HCT116 (cell line): ENCODE measurements around the gene CALN1. TPM values are rescaled to one million over a fixed set of nuclear protein-coding genes. Genes with fewer than 3 reads are reported as not detected.

ENCODE experiments used
- ATAC-seq: fragments of 200-7000 bp; cut with Tn5 transposase; 2 replicates; pipeline ENCODE4 v1.9.1; 2020; ENCODE audit warnings: mild to moderate bottlenecking, moderate library complexity
- BruUV-seq: library from RNA; stranded (reverse); fragments of 400-500 nt; replicated peaks from 2 replicates; lab custom pipeline; 2021; lab: Mats Ljungman, UMichigan
- CTCF ChIA-PET: fragments of 300-600 bp; sonication (Branson Sonifier 250); formaldehyde crosslinking; loops from one replicate; lab custom pipeline; 2021; ENCODE audit warnings: antibody characterized with exemption; lab: Charles Lee
- POLR2A ChIA-PET: fragments of 300-600, 350-600 bp; sonication (Branson Sonifier 250); formaldehyde crosslinking; loops from one replicate; lab custom pipeline; 2021; ENCODE audit warnings: antibody characterized with exemption; lab: Charles Lee
- RAD21 ChIA-PET, 2 experiments: fragments of 300-600 bp; sonication (Branson Sonifier 250); formaldehyde crosslinking; loops; one replicate each; lab custom pipeline; 2023; ENCODE audit warnings: low total read pairs in 2 of 2; ENCODE audit not compliant: uncharacterized antibody in 2 of 2, unreplicated experiment in 2 of 2, low non-redundant PET in 1 of 2; lab: Charles Lee
- DNase-seq: peaks from one replicate; pipeline ENCODE4 v3.0.0-alpha.2; 2010; ENCODE audit warnings: low read depth, low spot score
- H2AFZ ChIP-seq: fragments of 200-600 bp; shearing (Covaris generic), sonication (generic); 2 replicates; pipeline ENCODE4 v1.6.1; 2017; ENCODE audit warnings: low read depth, mixed run types, mixed read lengths, antibody characterized with exemption, low read length; ENCODE audit not compliant: poor library complexity, severe bottlenecking
- H3K27ac ChIP-seq: 2 replicates; pipeline ENCODE4 v1.5.1; 2012; ENCODE audit warnings: low read depth, low read length
- H3K27me3 ChIP-seq: fragments of 200-600 bp; sonication (generic); 2 replicates; pipeline ENCODE4 v1.6.1; 2016; ENCODE audit warnings: mixed run types, low read length, mixed read lengths; ENCODE audit not compliant: insufficient read depth
- H3K36me3 ChIP-seq, 2 experiments: fragments of 200-500 bp in 1 of 2; fragments of 200-600 bp in 1 of 2; sonication (Bioruptor generic) in 1 of 2; sonication (generic) in 1 of 2; 2 replicates each; pipeline versions ENCODE4 v1.5.1 to v1.6.1; 2014 to 2016; ENCODE audit warnings: low read length in 2 of 2, inconsistent platforms in 1 of 2, mixed read lengths in 1 of 2, mixed run types in 1 of 2; ENCODE audit not compliant: insufficient read depth in 2 of 2, control insufficient read depth in 1 of 2
- H3K4me1 ChIP-seq, 2 experiments: fragments of 200-600 bp in 1 of 2; sonication (generic) in 1 of 2; 2 replicates each; pipeline versions ENCODE4 v1.5.1 to v1.6.1; 2012 to 2017; ENCODE audit warnings: low read length in 2 of 2, inconsistent platforms in 1 of 2, mild to moderate bottlenecking in 1 of 2, mixed read lengths in 1 of 2, mixed run types in 1 of 2, moderate library complexity in 1 of 2; ENCODE audit not compliant: insufficient read depth in 2 of 2, control insufficient read depth in 1 of 2
- H3K4me2 ChIP-seq: fragments of 200-600 bp; sonication (generic); 2 replicates; pipeline ENCODE4 v1.6.1; 2017; ENCODE audit warnings: mixed run types, low read length, mixed read lengths
- H3K4me3 ChIP-seq, 2 experiments: fragments of 200-600 bp in 1 of 2; sonication (generic) in 1 of 2; replicated peaks in 1 of 2; 2 replicates each; pipeline ENCODE4 v1.5.1; 2011 to 2016; ENCODE audit warnings: low read length in 2 of 2, control low read depth in 1 of 2, low read depth in 1 of 2, mild to moderate bottlenecking in 1 of 2, mixed read lengths in 1 of 2, mixed run types in 1 of 2
- H3K79me2 ChIP-seq: fragments of 200-600 bp; sonication (generic); 2 replicates; pipeline ENCODE4 v1.6.1; 2017; ENCODE audit warnings: mild to moderate bottlenecking, mixed run types, low read length, moderate library complexity, mixed read lengths; ENCODE audit not compliant: insufficient read depth
- H3K9ac ChIP-seq: fragments of 200-600 bp; sonication (generic); 2 replicates; pipeline ENCODE4 v1.6.1; 2016; ENCODE audit warnings: low read length, mixed read lengths
- H3K9me2 ChIP-seq: fragments of 200-600 bp; sonication (generic), shearing (Covaris generic); 2 replicates; pipeline ENCODE4 v1.6.1; 2017; ENCODE audit warnings: mixed run types, mild to moderate bottlenecking, moderate library complexity; ENCODE audit not compliant: insufficient read depth
- H3K9me3 ChIP-seq, 2 experiments: fragments of 200-500 bp in 1 of 2; fragments of 200-600 bp in 1 of 2; sonication (Bioruptor generic) in 1 of 2; sonication (generic) in 1 of 2; 2 replicates each; pipeline ENCODE4 v1.6.1; 2014 to 2017; ENCODE audit warnings: low read length in 2 of 2, mixed read lengths in 2 of 2, inconsistent platforms in 1 of 2, low read depth in 1 of 2, mild to moderate bottlenecking in 1 of 2, mixed run types in 1 of 2, moderate library complexity in 1 of 2; ENCODE audit not compliant: control insufficient read depth in 1 of 2, insufficient read depth in 1 of 2
- H4K20me1 ChIP-seq: fragments of 200-600 bp; sonication (generic), shearing (Covaris generic); 2 replicates; pipeline ENCODE4 v1.6.1; 2017; ENCODE audit warnings: mixed run types, mild to moderate bottlenecking, moderate library complexity; ENCODE audit not compliant: insufficient read depth
- ATF3 ChIP-seq: IDR thresholded peaks from 2 replicates; pipeline ENCODE4 v1.6.1; 2012
- EGR1 ChIP-seq: IDR thresholded peaks from 2 replicates; pipeline ENCODE4 v1.6.1; 2012; ENCODE audit warnings: low read depth
- ELF1 ChIP-seq: IDR thresholded peaks from 2 replicates; pipeline ENCODE4 v1.6.1; 2012; ENCODE audit warnings: low read depth, borderline replicate concordance
- EZH2phosphoT487 ChIP-seq: fragments of 200-600 bp; IDR thresholded peaks from 2 replicates; pipeline ENCODE4 v1.6.1; 2018; ENCODE audit warnings: antibody characterized with exemption, borderline replicate concordance
- POLR2A ChIP-seq: IDR thresholded peaks from 2 replicates; pipeline ENCODE4 v1.7.0; 2011; ENCODE audit warnings: borderline replicate concordance; ENCODE audit not compliant: insufficient read depth, insufficient read length; ENCODE audit errors: extremely low read depth
- POLR2AphosphoS5 ChIP-seq: IDR thresholded peaks from 2 replicates; pipeline ENCODE4 v1.6.1; 2011; ENCODE audit warnings: mild to moderate bottlenecking, low read depth, low read length, moderate library complexity
- SIN3A ChIP-seq: IDR thresholded peaks from 2 replicates; pipeline ENCODE4 v1.6.1; 2012; ENCODE audit warnings: low read depth
- SP1 ChIP-seq: IDR thresholded peaks from 2 replicates; pipeline ENCODE4 v1.6.1; 2012; ENCODE audit warnings: low read depth
- SRF ChIP-seq: IDR thresholded peaks from 2 replicates; pipeline ENCODE4 v1.6.1; 2012; ENCODE audit warnings: low read depth
- YY1 ChIP-seq: IDR thresholded peaks from 2 replicates; pipeline ENCODE4 v1.6.1; 2011; ENCODE audit warnings: low read length, low read depth, moderate library complexity, mild to moderate bottlenecking; ENCODE audit not compliant: insufficient replicate concordance; ENCODE audit errors: extremely low read depth
- ZFX ChIP-seq: fragments of 450-650 bp; IDR thresholded peaks from 2 replicates; pipeline ENCODE4 v1.6.1; 2017
- intact Hi-C: fragments of 100-400 bp; cut with micrococcal nuclease; formaldehyde crosslinking; loops from 2 replicates; pipeline ENCODE4 v1.10.0; 2022
- total RNA-seq: library from RNA; stranded (reverse); gene quantifications from one replicate; pipeline ENCODE4 v1.2.1, GENCODE V29; 2021; ENCODE audit not compliant: unreplicated experiment
- TF ChIP-seq, protein P1 (sequence below), 3 experiments: fragments of 200-600 bp in 1 of 3; sonication (generic) in 1 of 3; IDR thresholded peaks in 2 of 3; conservative IDR thresholded peaks in 1 of 3; 2 replicates each; pipeline ENCODE4 v1.5.1; 2012 to 2017; ENCODE audit warnings: low read depth in 2 of 3, low read length in 2 of 3, antibody characterized with exemption in 1 of 3, borderline replicate concordance in 1 of 3, control low read depth in 1 of 3, mild to moderate bottlenecking in 1 of 3, mixed read lengths in 1 of 3, mixed run types in 1 of 3, moderate library complexity in 1 of 3; ENCODE audit not compliant: insufficient read depth in 1 of 3
- TF ChIP-seq, protein P2 (sequence below): IDR thresholded peaks from 2 replicates; pipeline ENCODE4 v1.6.1; 2012; ENCODE audit warnings: low read depth

The CALN1 gene
- total RNA-seq, 1 experiment from 2014 or later, result 0.17 TPM

- TF ChIP-seq, protein P1, sequence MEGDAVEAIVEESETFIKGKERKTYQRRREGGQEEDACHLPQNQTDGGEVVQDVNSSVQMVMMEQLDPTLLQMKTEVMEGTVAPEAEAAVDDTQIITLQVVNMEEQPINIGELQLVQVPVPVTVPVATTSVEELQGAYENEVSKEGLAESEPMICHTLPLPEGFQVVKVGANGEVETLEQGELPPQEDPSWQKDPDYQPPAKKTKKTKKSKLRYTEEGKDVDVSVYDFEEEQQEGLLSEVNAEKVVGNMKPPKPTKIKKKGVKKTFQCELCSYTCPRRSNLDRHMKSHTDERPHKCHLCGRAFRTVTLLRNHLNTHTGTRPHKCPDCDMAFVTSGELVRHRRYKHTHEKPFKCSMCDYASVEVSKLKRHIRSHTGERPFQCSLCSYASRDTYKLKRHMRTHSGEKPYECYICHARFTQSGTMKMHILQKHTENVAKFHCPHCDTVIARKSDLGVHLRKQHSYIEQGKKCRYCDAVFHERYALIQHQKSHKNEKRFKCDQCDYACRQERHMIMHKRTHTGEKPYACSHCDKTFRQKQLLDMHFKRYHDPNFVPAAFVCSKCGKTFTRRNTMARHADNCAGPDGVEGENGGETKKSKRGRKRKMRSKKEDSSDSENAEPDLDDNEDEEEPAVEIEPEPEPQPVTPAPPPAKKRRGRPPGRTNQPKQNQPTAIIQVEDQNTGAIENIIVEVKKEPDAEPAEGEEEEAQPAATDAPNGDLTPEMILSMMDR (IDR thresholded peaks at IDR 0.05 in 2 of 3, conservative IDR thresholded peaks at IDR 0.05 in 1 of 3; ENCODE audit: borderline replicate concordance in 1 of 3, insufficient read depth in 1 of 3, low read depth in 2 of 3, low read length in 2 of 3), result no peak
- TF ChIP-seq ZFX (no peak), SP1 (no peak)
- TF ChIP-seq, protein P2, sequence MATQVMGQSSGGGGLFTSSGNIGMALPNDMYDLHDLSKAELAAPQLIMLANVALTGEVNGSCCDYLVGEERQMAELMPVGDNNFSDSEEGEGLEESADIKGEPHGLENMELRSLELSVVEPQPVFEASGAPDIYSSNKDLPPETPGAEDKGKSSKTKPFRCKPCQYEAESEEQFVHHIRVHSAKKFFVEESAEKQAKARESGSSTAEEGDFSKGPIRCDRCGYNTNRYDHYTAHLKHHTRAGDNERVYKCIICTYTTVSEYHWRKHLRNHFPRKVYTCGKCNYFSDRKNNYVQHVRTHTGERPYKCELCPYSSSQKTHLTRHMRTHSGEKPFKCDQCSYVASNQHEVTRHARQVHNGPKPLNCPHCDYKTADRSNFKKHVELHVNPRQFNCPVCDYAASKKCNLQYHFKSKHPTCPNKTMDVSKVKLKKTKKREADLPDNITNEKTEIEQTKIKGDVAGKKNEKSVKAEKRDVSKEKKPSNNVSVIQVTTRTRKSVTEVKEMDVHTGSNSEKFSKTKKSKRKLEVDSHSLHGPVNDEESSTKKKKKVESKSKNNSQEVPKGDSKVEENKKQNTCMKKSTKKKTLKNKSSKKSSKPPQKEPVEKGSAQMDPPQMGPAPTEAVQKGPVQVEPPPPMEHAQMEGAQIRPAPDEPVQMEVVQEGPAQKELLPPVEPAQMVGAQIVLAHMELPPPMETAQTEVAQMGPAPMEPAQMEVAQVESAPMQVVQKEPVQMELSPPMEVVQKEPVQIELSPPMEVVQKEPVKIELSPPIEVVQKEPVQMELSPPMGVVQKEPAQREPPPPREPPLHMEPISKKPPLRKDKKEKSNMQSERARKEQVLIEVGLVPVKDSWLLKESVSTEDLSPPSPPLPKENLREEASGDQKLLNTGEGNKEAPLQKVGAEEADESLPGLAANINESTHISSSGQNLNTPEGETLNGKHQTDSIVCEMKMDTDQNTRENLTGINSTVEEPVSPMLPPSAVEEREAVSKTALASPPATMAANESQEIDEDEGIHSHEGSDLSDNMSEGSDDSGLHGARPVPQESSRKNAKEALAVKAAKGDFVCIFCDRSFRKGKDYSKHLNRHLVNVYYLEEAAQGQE, result no peak
- TF ChIP-seq, all 23 proteins: peak for 0
Observed at GRCh38 chr7:71974611-71975010, 437.5 kb downstream of the CALN1 start (continued).

- Histone ChIP-seq H3K36me3 (no peaks in the 10 kb centered on the region), H3K9me3 (peaks cover 0 to 10% of the 10 kb centered on the region in 2 experiments; a peak in 2 of 4 replicates), H3K4me3 (no peak overlapping the region), H4K20me1 (no peaks in the 10 kb centered on the region), H3K9ac (no peak overlapping the region), H3K9me2 (no peaks in the 10 kb centered on the region), H3K27ac (no peak overlapping the region), H3K27me3 (no peaks in the 10 kb centered on the region), H3K79me2 (no peaks in the 10 kb centered on the region), H3K4me2 (no peak overlapping the region), H2AFZ (no peak overlapping the region), H3K4me1 (no peaks in the 10 kb centered on the region)
- no TSS peak for BruUV-seq
- RAD21 ChIA-PET, result no interaction called here
- CTCF ChIA-PET, result no interaction called here
- POLR2A ChIA-PET, result no interaction called here
- intact Hi-C loops, result no loop called here
- DNase-seq (no peak), ATAC-seq (no peak)
- TF ChIP-seq POLR2A (no peak), EZH2phosphoT487 (no peak), EGR1 (no peak), POLR2AphosphoS5 (no peak), ELF1 (no peak), YY1 (no peak), ATF3 (no peak), SRF (no peak), SIN3A (no peak), ZFX (no peak), SP1 (no peak)
- TF ChIP-seq, protein P1 (IDR thresholded peaks at IDR 0.05 in 2 of 3, conservative IDR thresholded peaks at IDR 0.05 in 1 of 3; ENCODE audit: borderline replicate concordance in 1 of 3, insufficient read depth in 1 of 3, low read depth in 2 of 3, low read length in 2 of 3), result no peak
Observed at GRCh38 chr7:71972534-71972933, 439.6 kb downstream of the CALN1 start.
